T-cell (primary cell): ENCODE results near the gene HELZ. TPM values are rescaled to one million over a fixed set of nuclear protein-coding genes. Genes with fewer than 3 reads are reported as not detected.

Experiments
- ATAC-seq, 4 experiments: fragments of 200-7000 bp in 3 of 4; fragments of 150-1000 bp in 1 of 4; cut with Tn5 transposase; replicated peaks in 1 of 4; 1 replicate in 3 of 4; 2 replicates in 1 of 4; pipeline ENCODE4 v1.10.0; 2021; ENCODE audit warnings: moderate library complexity in 3 of 4, mild to moderate bottlenecking in 2 of 4, moderate number of reproducible peaks in 1 of 4
- CTCF ChIA-PET, 2 donors: fragments of 300-600 bp; sonication (Branson Sonifier 250); formaldehyde crosslinking; loops; one replicate each; lab custom pipeline; 2022; ENCODE audit warnings: antibody characterized with exemption in 2 of 2; lab: Charles Lee
- POLR2A ChIA-PET, 2 donors: fragments of 300-600 bp; sonication (Branson Sonifier 250); formaldehyde crosslinking; loops; one replicate each; lab custom pipeline; 2022; ENCODE audit warnings: antibody characterized with exemption in 2 of 2; lab: Charles Lee
- DNase-seq, 35 experiments: peaks; one replicate each; pipeline versions ENCODE4 v3.0.0 to v3.0.0-alpha.2; 2013 to 2023
- H3K27ac ChIP-seq: one replicate; pipeline ENCODE4 v1.5.1; 2013; ENCODE audit warnings: low read length
- H3K27me3 ChIP-seq, 2 experiments: replicated peaks in 1 of 2; 1 replicate in 1 of 2; 2 replicates in 1 of 2; pipeline versions ENCODE4 v1.6.1 to v1.7.0; 2013; ENCODE audit warnings: low read length in 1 of 2, mixed read lengths in 1 of 2; ENCODE audit not compliant: control insufficient read depth in 2 of 2, insufficient read depth in 2 of 2; ENCODE audit errors: extremely low read depth in 1 of 2
- H3K36me3 ChIP-seq, 2 donors: 1 replicate in 1 of 2; 2 replicates in 1 of 2; pipeline versions ENCODE4 v1.6.1 to v1.7.0; 2013; ENCODE audit warnings: low read length in 1 of 2; ENCODE audit not compliant: control insufficient read depth in 2 of 2, insufficient read depth in 1 of 2; ENCODE audit errors: extremely low read depth in 1 of 2
- H3K4me1 ChIP-seq, 2 experiments: 1 replicate in 1 of 2; 2 replicates in 1 of 2; pipeline versions ENCODE4 v1.6.1 to v1.7.0; 2013; ENCODE audit warnings: low read length in 2 of 2, mixed read lengths in 1 of 2; ENCODE audit not compliant: insufficient read depth in 2 of 2, control insufficient read depth in 1 of 2; ENCODE audit errors: extremely low read depth in 1 of 2
- H3K4me3 ChIP-seq, 2 donors: 1 replicate in 1 of 2; 2 replicates in 1 of 2; pipeline versions ENCODE4 v1.5.1 to v1.7.0; 2013; ENCODE audit warnings: mild to moderate bottlenecking in 2 of 2, low read length in 1 of 2, moderate library complexity in 1 of 2; ENCODE audit not compliant: control insufficient read depth in 1 of 2; ENCODE audit errors: extremely low read depth in 1 of 2
- H3K9me3 ChIP-seq: 2 replicates; pipeline ENCODE4 v1.7.0; 2013
- H3K27ac Mint-ChIP-seq, 2 donors: one replicate each; pipeline ENCODE4 v1.8.0; 2020 to 2021; ENCODE audit warnings: mild to moderate bottlenecking in 2 of 2, mixed read lengths in 2 of 2
- H3K27me3 Mint-ChIP-seq, 2 donors: one replicate each; pipeline ENCODE4 v1.8.0; 2021 to 2022; ENCODE audit warnings: mixed read lengths in 2 of 2
- H3K36me3 Mint-ChIP-seq: one replicate; pipeline ENCODE4 v1.8.0; 2021; ENCODE audit warnings: mixed read lengths
- H3K4me1 Mint-ChIP-seq, 3 donors: one replicate each; pipeline ENCODE4 v1.8.0; 2020 to 2022; ENCODE audit warnings: mixed read lengths in 3 of 3, mild to moderate bottlenecking in 1 of 3
- H3K4me3 Mint-ChIP-seq, 3 donors: one replicate each; pipeline ENCODE4 v1.8.0; 2020 to 2022; ENCODE audit warnings: mild to moderate bottlenecking in 3 of 3, mixed read lengths in 3 of 3, moderate library complexity in 3 of 3
- H3K9me3 Mint-ChIP-seq, 3 donors: one replicate each; pipeline ENCODE4 v1.8.0; 2020 to 2022; ENCODE audit warnings: mixed read lengths in 3 of 3
- WGBS: methylation state at CpG from one replicate; pipeline ENCODE4 v1.1.5; 2013; ENCODE audit warnings: missing lambda C conversion rate; ENCODE audit not compliant: insufficient coverage; 5-methylcytosine and 5-hydroxymethylcytosine counted together
- total RNA-seq, 35 experiments: library from RNA in 6 of 35; stranded (reverse) in 6 of 35; fragments of 120-200 nt in 1 of 35; gene quantifications; one replicate each; pipeline versions ENCODE4 v1.2.1 to v1.2.4 and lab custom pipeline; 2013 to 2026

The HELZ gene
- total RNA-seq, 5 donors from 2014 or later (not counting 1 experiment from before 2014, with no cell fraction given), result 76.0 to 115 (median 91.6) TPM

GRCh38 chr17:67085406-67085805, 159.6 kb downstream of the HELZ start:
- ATAC-seq (no peak), DNase-seq (no peak)
- peaks cover 0 to 36% of the 10 kb centered on the region in 2 donors for H3K36me3 ChIP-seq
- H3K27ac ChIP-seq, result no peak overlapping the region
- no peak overlapping the region for H3K27ac Mint-ChIP-seq
- no CpG with 5 or more reads among the region's 3 CpGs for WGBS
- no peaks in the 10 kb centered on the region for H3K27me3 Mint-ChIP-seq
- POLR2A ChIA-PET, result no interaction called here
- H3K4me1 Mint-ChIP-seq, result peaks cover 37 to 42% (median 40%) of the 10 kb centered on the region in 3 donors
- peaks cover 33% of the 10 kb centered on the region for H3K36me3 Mint-ChIP-seq
- H3K4me3 ChIP-seq, result no peak overlapping the region
- H3K4me1 ChIP-seq, result peaks cover 9 to 16% of the 10 kb centered on the region in 2 experiments
- H3K9me3 ChIP-seq, result no peaks in the 10 kb centered on the region
- no peaks in the 10 kb centered on the region for H3K9me3 Mint-ChIP-seq
- no peak overlapping the region for H3K4me3 Mint-ChIP-seq
- no peaks in the 10 kb centered on the region for H3K27me3 ChIP-seq
- CTCF ChIA-PET, result interaction anchor here (0.5 to 0.7 kb wide), 2 partner anchors 117 to 175 kb away, joined by 3 read pairs; no protein-coding TSS in a partner anchor

GRCh38 chr17:67082107-67082506, 162.9 kb downstream of the HELZ start:
- CTCF ChIA-PET, result interaction anchor here (0.6 to 1.2 kb wide), 5 partner anchors 10 to 882 kb away, joined by 3 read pairs; no protein-coding TSS in a partner anchor

GRCh38 chr17:67080804-67081203, 164.2 kb downstream of the HELZ start:
- H3K36me3 Mint-ChIP-seq, result peaks cover 35% of the 10 kb centered on the region
- H3K27ac Mint-ChIP-seq, result peak overlapping the region; percentile 34 to 52

More at GRCh38 chr17:67082107-67082506, 162.9 kb downstream of the HELZ start:
- H3K4me3 ChIP-seq, result no peak overlapping the region
- peak overlapping the region in 1 of 3 donors; percentile 31 for H3K4me3 Mint-ChIP-seq
- ATAC-seq (peak; percentile 75 to 87 (median 80)), DNase-seq (peak in 1 of 35 experiments; percentile 54)
- peaks cover 9 to 16% of the 10 kb centered on the region in 2 experiments for H3K4me1 ChIP-seq
- peak overlapping the region; percentile 72 to 79 for H3K27ac Mint-ChIP-seq
- no peaks in the 10 kb centered on the region for H3K27me3 Mint-ChIP-seq
- POLR2A ChIA-PET, result interaction anchor here in 1 of 2 donors (0.6 to 1.1 kb wide), 2 partner anchors 9 to 398 kb away, joined by 3 read pairs; no protein-coding TSS in a partner anchor
- H3K27ac ChIP-seq, result peak overlapping the region; percentile 32
- H3K36me3 Mint-ChIP-seq, result peaks cover 35% of the 10 kb centered on the region
- H3K9me3 Mint-ChIP-seq, result no peaks in the 10 kb centered on the region
- H3K27me3 ChIP-seq, result no peaks in the 10 kb centered on the region
- WGBS, result no CpG with 5 or more reads among the region's 1 CpG
- peaks cover 0 to 34% of the 10 kb centered on the region in 2 donors for H3K36me3 ChIP-seq
- H3K4me1 Mint-ChIP-seq, result peaks cover 26 to 32% (median 31%) of the 10 kb centered on the region in 3 donors
- H3K9me3 ChIP-seq, result no peaks in the 10 kb centered on the region

GRCh38 chr17:67079491-67079890, 165.5 kb downstream of the HELZ start:
- POLR2A ChIA-PET, result no interaction called here
- no peaks in the 10 kb centered on the region for H3K27me3 ChIP-seq
- no peaks in the 10 kb centered on the region for H3K9me3 Mint-ChIP-seq
- peaks cover 0 to 27% of the 10 kb centered on the region in 2 donors for H3K36me3 ChIP-seq
- H3K27ac ChIP-seq, result no peak overlapping the region
- ATAC-seq, result no peak
- H3K4me3 ChIP-seq, result no peak overlapping the region
- H3K4me3 Mint-ChIP-seq, result no peak overlapping the region
- peaks cover 36% of the 10 kb centered on the region for H3K36me3 Mint-ChIP-seq
- H3K4me1 ChIP-seq, result peaks cover 9 to 16% of the 10 kb centered on the region in 2 experiments
- no peaks in the 10 kb centered on the region for H3K9me3 ChIP-seq
- H3K27me3 Mint-ChIP-seq, result no peaks in the 10 kb centered on the region
- no peak overlapping the region for H3K27ac Mint-ChIP-seq
- CTCF ChIA-PET, result interaction anchor here in 1 of 2 donors (0.6 kb wide), 1 partner anchor 370 kb away, joined by 3 read pairs; no protein-coding TSS in a partner anchor
- WGBS, result 100% methylated on average over 1 of the region's 2 CpGs
- no peak for DNase-seq
- peaks cover 26 to 27% (median 27%) of the 10 kb centered on the region in 3 donors for H3K4me1 Mint-ChIP-seq

More at GRCh38 chr17:67080804-67081203, 164.2 kb downstream of the HELZ start:
- no peaks in the 10 kb centered on the region for H3K27me3 ChIP-seq
- ChIA-PET CTCF (interaction anchor here in 1 of 2 donors (0.6 kb wide), 1 partner anchor 468 kb away, joined by 3 read pairs; no protein-coding TSS in a partner anchor), POLR2A (no interaction called here)
- Mint-ChIP-seq H3K4me3 (no peak overlapping the region), H3K4me1 (peaks cover 26 to 31% (median 30%) of the 10 kb centered on the region in 3 donors), H3K9me3 (no peaks in the 10 kb centered on the region), H3K27me3 (no peaks in the 10 kb centered on the region)
- ATAC-seq (no peak), DNase-seq (no peak)
- no peaks in the 10 kb centered on the region for H3K9me3 ChIP-seq
- no peak overlapping the region for H3K27ac ChIP-seq
- peaks cover 0 to 30% of the 10 kb centered on the region in 2 donors for H3K36me3 ChIP-seq
- no CpG with 5 or more reads among the region's 2 CpGs for WGBS
- H3K4me3 ChIP-seq, result no peak overlapping the region
- H3K4me1 ChIP-seq, result peaks cover 9 to 16% of the 10 kb centered on the region in 2 experiments

GRCh38 chr17:67078292-67078691, 166.7 kb downstream of the HELZ start:
- H3K27ac Mint-ChIP-seq, result no peak overlapping the region
- H3K36me3 ChIP-seq, result peaks cover 0 to 27% of the 10 kb centered on the region in 2 donors
- no peaks in the 10 kb centered on the region for H3K27me3 Mint-ChIP-seq
- no peak overlapping the region for H3K27ac ChIP-seq
- H3K9me3 Mint-ChIP-seq, result no peaks in the 10 kb centered on the region
- ChIA-PET CTCF (interaction anchor here in 1 of 2 donors (0.6 kb wide), 1 partner anchor 374 kb away, joined by 8 read pairs; no protein-coding TSS in a partner anchor), POLR2A (no interaction called here)
- no peaks in the 10 kb centered on the region for H3K27me3 ChIP-seq
- peaks cover 15 to 23% (median 19%) of the 10 kb centered on the region in 3 donors for H3K4me1 Mint-ChIP-seq
- H3K36me3 Mint-ChIP-seq, result peaks cover 41% of the 10 kb centered on the region
- DNase-seq (no peak), ATAC-seq (no peak)
- H3K4me3 Mint-ChIP-seq, result no peak overlapping the region
- H3K9me3 ChIP-seq, result no peaks in the 10 kb centered on the region
- H3K4me1 ChIP-seq, result peaks cover 9 to 14% of the 10 kb centered on the region in 2 experiments
- WGBS, result 96% methylated on average over 7 of the region's 11 CpGs
- H3K4me3 ChIP-seq, result no peak overlapping the region

- H3K36me3 Mint-ChIP-seq, result peaks cover 56% of the 10 kb centered on the region
- peaks cover 4 to 33% of the 10 kb centered on the region in 2 donors for H3K36me3 ChIP-seq
Measured at GRCh38 chr17:67076290-67076689, 168.7 kb downstream of the HELZ start.

More at GRCh38 chr17:67076290-67076689, 168.7 kb downstream of the HELZ start:
- Histone ChIP-seq H3K4me1 (peaks cover 0 to 2% of the 10 kb centered on the region in 2 experiments), H3K9me3 (no peaks in the 10 kb centered on the region), H3K27ac (no peak overlapping the region), H3K4me3 (no peak overlapping the region), H3K27me3 (no peaks in the 10 kb centered on the region)
- 94% methylated on average over 3 of the region's 7 CpGs for WGBS
- ATAC-seq (no peak), DNase-seq (no peak)
- Mint-ChIP-seq H3K27me3 (no peaks in the 10 kb centered on the region), H3K4me3 (no peak overlapping the region), H3K9me3 (no peaks in the 10 kb centered on the region), H3K27ac (no peak overlapping the region), H3K4me1 (peaks cover 5 to 11% (median 7%) of the 10 kb centered on the region in 3 donors)
- ChIA-PET POLR2A (no interaction called here), CTCF (interaction anchor here in 1 of 2 donors (1.0 kb wide), 1 partner anchor 8 kb away, joined by 4 read pairs; no protein-coding TSS in a partner anchor)
